ENCODE data around the gene CYP27A1.
A peak's percentile ranks its signal among the peaks of the same experiment; 100 is the strongest.
"Not testable (repeated sequence)": the region's sequence is repeated elsewhere in the genome, so short reads cannot be mapped to it uniquely, and the experiment has no call there.

CYP27A1 gene

DNA sequence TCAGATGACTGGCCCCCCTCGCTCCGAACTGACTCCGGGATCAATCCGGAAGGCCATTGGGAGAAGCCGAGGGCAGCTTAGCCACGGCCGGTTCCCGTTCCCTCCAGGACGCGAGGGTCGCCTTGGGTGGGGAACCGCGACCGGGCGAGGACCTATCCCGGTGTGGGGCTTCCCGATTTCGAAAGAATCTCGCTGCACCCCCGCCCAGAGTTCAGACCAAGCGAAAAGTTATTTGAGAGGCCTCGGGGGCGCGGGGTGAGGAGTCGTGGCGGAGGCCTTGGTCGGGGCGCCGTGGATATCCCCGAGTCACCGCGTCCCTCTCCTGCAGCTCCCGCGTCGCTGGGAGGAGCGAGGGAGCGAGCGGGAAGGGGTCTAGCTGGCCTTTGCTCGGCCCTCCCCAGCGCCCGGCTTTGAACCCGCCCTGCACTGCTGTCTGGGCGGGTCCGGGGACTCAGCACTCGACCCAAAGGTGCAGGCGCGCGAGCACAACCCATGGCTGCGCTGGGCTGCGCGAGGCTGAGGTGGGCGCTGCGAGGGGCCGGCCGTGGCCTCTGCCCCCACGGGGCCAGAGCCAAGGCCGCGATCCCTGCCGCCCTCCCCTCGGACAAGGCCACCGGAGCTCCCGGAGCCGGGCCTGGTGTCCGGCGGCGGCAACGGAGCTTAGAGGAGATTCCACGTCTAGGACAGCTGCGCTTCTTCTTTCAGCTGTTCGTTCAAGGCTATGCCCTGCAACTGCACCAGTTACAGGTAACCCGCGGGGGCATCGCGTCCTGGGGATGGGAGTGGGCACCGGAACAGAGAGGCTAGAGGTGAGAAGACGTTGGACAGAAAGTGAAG, at the start of gene CYP27A1:
Gene CYP27A1, plus strand, starts transcription at position 457 of the 837 bp plus-strand sequence. Its CDS starts 36 bp downstream, at position 493.
- DNase-seq (ENCODE audit: low read depth) = no peak

- no peak for DNase-seq (ENCODE audit: low read depth)
Observed at GRCh38 chr2:218732761-218733158, 49.2 kb upstream of the CYP27A1 start.

- DNase-seq (ENCODE audit: low read depth) = peak; percentile 61
Observed at GRCh38 chr2:218733171-218734021, 48.6 kb upstream of the CYP27A1 start.

- no peak for DNase-seq (ENCODE audit: low read depth)
Observed at GRCh38 chr2:218734190-218734975, 47.6 kb upstream of the CYP27A1 start.

DNA sequence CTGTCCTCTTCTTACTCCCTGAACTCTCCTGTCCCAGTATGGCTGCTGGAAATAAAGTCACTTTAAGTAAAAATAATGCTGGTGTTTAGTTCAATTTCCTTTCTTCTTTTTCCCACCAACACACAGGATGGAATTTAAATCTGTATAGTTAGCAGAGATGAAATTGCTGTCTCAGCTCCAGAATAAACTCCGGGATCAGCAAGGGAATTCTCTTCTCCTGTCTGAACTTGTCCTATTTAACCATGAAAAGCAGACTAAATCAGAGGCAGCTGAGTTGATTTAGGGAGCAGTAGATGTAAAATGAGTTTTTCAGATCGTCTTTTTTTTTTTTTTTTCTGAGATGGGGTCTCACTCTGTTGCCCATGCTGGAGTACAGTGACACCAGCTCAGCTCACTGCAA, 45.4 kb upstream of the CYP27A1 start:
- no peak for DNase-seq (ENCODE audit: low read depth)

GRCh38 chr2:218743068-218743467, 38.9 kb upstream of the CYP27A1 start:
- DNase-seq (ENCODE audit: low read depth) = no peak

GRCh38 chr2:218744615-218745014, 37.3 kb upstream of the CYP27A1 start:
- DNase-seq (ENCODE audit: low read depth) = no peak

DNA sequence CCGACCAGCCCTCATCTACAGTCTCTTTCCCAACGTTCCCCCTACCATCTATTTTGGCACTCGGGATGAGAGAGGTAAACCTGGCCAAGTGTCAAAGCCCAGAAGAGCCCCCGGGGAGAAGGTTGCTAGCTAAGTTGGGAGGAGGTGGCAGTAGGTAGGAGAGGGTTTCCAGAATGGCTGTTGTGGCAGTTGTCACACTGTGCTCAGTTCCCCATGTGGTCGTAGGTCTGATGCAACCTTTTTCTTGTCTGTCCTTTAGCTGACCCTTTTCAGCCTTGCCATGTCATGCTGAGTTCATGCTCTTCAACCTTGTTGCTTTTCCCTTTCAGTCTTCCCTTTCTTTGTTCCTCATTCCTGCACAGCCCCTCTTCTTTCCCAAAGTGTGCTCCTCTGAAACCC, 36.8 kb upstream of the CYP27A1 start:
- no peak for DNase-seq (ENCODE audit: low read depth)

GRCh38 chr2:218745559-218746469, 36.1 kb upstream of the CYP27A1 start:
- peak; percentile 35 for DNase-seq (ENCODE audit: low read depth)

- DNase-seq (ENCODE audit: low read depth) = no peak
Observed at GRCh38 chr2:218746470-218746795, 35.5 kb upstream of the CYP27A1 start.

DNA sequence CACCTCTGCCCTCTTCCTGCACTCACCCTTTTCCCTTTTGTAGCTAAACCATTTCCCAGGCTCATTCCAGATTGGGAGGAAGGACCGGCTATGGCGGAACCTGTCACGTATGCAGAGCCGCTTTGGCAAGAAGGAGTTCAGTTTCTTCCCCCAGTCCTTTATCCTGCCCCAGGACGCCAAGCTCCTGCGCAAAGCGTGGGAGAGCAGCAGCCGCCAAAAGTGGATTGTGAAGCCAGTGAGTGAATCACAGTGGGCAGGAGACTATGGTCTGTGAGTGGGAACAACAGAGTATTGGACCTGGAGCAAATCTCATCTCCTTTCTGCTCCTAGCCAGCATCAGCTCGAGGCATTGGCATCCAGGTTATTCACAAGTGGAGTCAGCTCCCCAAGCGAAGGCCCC, 35.0 kb upstream of the CYP27A1 start:
- DNase-seq (ENCODE audit: low read depth) = no peak

- DNase-seq (ENCODE audit: low read depth) = no peak
Observed at GRCh38 chr2:218748741-218749441, 33.1 kb upstream of the CYP27A1 start.

DNA sequence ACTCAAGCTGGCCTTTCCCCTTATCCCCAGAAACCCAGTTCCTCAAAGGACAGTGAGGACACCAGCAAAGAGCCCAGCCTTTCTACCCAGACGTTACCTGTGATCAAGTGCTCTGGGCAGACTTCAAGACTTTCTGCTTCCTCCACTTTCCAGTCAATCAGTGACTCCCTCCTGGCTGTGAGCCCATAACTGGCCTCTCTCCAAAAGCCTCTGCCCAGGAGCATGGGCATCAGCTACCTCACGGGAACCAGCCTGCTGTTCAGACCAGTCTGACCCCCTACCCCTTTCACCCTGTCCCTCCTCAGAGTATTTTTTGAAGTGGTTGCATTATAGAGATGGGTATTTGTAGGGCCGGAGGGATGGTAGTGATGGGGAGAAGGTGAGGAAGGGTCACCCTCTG, 27.7 kb upstream of the CYP27A1 start:
- no peak for DNase-seq (ENCODE audit: low read depth)

GRCh38 chr2:218754781-218755180, 27.2 kb upstream of the CYP27A1 start:
- DNase-seq (ENCODE audit: low read depth) = no peak

DNA sequence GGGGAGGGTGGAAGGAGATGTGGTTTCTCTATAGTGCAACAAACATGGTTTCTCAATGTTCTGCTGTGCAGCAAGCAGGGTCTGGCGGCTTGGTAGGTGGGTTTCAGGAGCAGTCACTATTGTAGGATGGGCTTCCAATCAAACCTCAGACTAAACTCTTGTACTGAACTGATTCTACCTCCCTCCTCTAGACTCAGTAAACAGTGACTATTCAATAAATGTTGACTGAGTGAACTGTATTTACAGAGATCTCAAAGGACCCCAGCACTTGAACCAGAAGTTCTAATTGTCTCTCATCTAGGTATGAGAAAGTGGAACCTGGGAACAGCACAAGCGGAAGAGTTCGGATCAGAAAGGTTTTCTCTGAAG, 26.8 kb upstream of the CYP27A1 start:
- DNase-seq (ENCODE audit: low read depth) = no peak

GRCh38 chr2:218755567-218756404, 26.2 kb upstream of the CYP27A1 start:
- no peak for DNase-seq (ENCODE audit: low read depth)

GRCh38 chr2:218756599-218757377, 25.2 kb upstream of the CYP27A1 start:
- DNase-seq (ENCODE audit: low read depth) = no peak

DNA sequence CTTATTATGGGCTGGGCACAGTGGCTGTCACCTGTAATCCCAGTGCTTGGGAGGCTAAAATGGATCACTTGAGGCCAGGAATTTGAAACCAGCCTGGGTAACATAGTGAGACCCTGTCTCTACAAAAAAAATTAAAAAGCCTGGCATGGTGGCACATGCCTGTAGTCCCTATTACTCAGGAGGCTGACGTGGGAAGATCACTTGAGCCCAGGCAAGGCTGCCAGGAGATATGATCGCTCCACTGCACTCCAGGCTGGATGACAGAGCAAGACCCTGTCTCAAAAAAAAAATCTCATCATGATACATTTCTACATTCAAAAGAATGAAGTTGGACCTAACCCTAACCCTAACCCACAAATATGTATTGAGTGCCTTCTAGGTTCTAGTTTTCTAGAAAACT, 20.2 kb upstream of the CYP27A1 start:
- no peak for DNase-seq (ENCODE audit: low read depth)

DNA sequence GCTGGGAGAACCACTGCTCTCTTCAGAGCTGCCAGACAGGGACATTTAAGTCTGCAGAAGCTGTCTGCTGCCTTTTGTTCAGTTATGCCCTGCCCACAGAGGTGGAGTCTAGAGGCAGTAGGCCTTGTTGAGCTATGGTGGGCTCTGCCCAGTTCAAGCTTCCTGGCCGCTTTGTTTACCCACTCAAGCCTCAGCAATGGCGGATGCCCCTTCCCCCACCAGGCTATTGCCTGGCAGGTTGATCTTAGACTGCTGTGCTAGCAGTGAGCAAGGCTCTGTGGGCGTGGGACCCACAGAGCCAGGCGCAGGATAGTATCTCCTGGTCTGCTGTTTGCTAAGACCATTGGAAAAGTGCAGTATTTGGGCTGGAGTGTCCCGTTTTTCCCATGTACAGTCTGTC, 9.2 kb upstream of the CYP27A1 start:
- DNase-seq (ENCODE audit: low read depth) = not testable (repeated sequence)
